Measurements from ENCODE around the gene SEC14L6. TPM values are rescaled to one million over a fixed set of nuclear protein-coding genes. Genes with fewer than 3 reads are reported as not detected.

Gene SEC14L6
- total RNA-seq, 1 experiment from 2014 or later, result 1.1 TPM

DNA sequence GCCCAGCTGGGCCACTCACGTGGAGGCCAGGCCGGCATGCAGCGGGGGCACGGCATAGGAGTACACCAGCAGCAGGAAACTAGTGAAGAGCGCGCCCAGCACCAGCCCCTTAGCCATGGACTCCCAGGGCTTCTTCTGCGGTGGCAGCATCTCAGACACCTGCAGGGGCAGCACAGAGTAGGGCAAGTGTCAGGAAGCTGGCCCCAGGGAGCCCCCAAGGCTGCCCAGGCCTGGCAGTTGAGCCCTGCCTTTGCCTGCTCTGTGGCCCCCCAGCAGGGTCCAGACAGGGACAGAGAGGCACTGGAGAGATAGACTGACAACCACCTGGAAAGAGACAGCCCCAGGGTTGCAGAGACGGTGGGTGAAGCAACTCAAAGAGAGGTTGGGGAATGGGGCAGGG lies 10.7 kb upstream of the SEC14L6 start:
- DNase-seq, result peak; percentile 60
- no peak overlapping the region for H2AK5ac ChIP-seq (ENCODE audit: insufficient read length, low read length)
- H3K14ac ChIP-seq (ENCODE audit: insufficient read depth, low read length), result no peak overlapping the region; the same call in 1 of the 2 replicates
- WGBS (ENCODE audit: extremely low coverage, insufficient read length, low lambda C conversion rate), result no CpG with 5 or more reads among the region's 8 CpGs
- H3K4ac ChIP-seq (ENCODE audit: low read depth, low read length), result no peak overlapping the region
- Mint-ChIP-seq H3K36me3 (ENCODE audit: insufficient read depth in 1 of 3, low read depth in 3 of 3) (peaks cover 0 to 6% (median 0%) of the 10 kb centered on the region in 3 experiments; a peak in 3 of 7 replicates), H3K4me3 (no peak overlapping the region), H3K27me3 (ENCODE audit: low read depth) (no peaks in the 10 kb centered on the region), H3K27ac (peak overlapping the region; percentile 44 to 98 (median 55); a peak in 3 of 7 replicates), H3K4me1 (peaks cover 23 to 34% of the 10 kb centered on the region in 2 experiments), H3K9me3 (no peaks in the 10 kb centered on the region)
- no peak overlapping the region for H3K18ac ChIP-seq (ENCODE audit: insufficient read length, low read depth, low read length)
- no peaks in the 10 kb centered on the region for H4K20me1 ChIP-seq (ENCODE audit: control insufficient read depth, insufficient read depth, insufficient read length)
- H2BK12ac ChIP-seq (ENCODE audit: insufficient read length, low read depth, low read length), result no peak overlapping the region
- no peaks in the 10 kb centered on the region for H3K27me3 ChIP-seq (ENCODE audit: insufficient read depth, low read length)
- no peak overlapping the region for H4K8ac ChIP-seq (replicated peaks; ENCODE audit: insufficient read length, low read depth, low read length)
- H4K91ac ChIP-seq (ENCODE audit: insufficient read length, low read depth, low read length), result no peak overlapping the region
- no peak overlapping the region for H2BK120ac ChIP-seq (ENCODE audit: low read depth, low read length, poor library complexity, severe bottlenecking)
- no peak overlapping the region for H2BK5ac ChIP-seq (ENCODE audit: insufficient read length, low read length)
- TF ChIP-seq, protein P1, sequence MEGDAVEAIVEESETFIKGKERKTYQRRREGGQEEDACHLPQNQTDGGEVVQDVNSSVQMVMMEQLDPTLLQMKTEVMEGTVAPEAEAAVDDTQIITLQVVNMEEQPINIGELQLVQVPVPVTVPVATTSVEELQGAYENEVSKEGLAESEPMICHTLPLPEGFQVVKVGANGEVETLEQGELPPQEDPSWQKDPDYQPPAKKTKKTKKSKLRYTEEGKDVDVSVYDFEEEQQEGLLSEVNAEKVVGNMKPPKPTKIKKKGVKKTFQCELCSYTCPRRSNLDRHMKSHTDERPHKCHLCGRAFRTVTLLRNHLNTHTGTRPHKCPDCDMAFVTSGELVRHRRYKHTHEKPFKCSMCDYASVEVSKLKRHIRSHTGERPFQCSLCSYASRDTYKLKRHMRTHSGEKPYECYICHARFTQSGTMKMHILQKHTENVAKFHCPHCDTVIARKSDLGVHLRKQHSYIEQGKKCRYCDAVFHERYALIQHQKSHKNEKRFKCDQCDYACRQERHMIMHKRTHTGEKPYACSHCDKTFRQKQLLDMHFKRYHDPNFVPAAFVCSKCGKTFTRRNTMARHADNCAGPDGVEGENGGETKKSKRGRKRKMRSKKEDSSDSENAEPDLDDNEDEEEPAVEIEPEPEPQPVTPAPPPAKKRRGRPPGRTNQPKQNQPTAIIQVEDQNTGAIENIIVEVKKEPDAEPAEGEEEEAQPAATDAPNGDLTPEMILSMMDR (conservative IDR thresholded peaks at IDR 0.05), result peak; percentile 52
- no peaks in the 10 kb centered on the region for H3K9me3 ChIP-seq (ENCODE audit: control insufficient read depth, low read depth, low read length)
- H2BK15ac ChIP-seq (ENCODE audit: low read depth, low read length), result no peak overlapping the region
- H2AFZ ChIP-seq (ENCODE audit: low read length), result no peak overlapping the region
- no peak overlapping the region for H2BK20ac ChIP-seq (ENCODE audit: low read depth, low read length, poor library complexity, severe bottlenecking)
- no peaks in the 10 kb centered on the region for H3K79me1 ChIP-seq (ENCODE audit: insufficient read depth, low read depth, low read length, poor library complexity, severe bottlenecking)
- no peak overlapping the region for H3K4me2 ChIP-seq (ENCODE audit: insufficient read depth, insufficient read length, low read length)
- no peaks in the 10 kb centered on the region for H3K23me2 ChIP-seq (ENCODE audit: insufficient read length, low read depth, low read length, poor library complexity, severe bottlenecking)
- H4K5ac ChIP-seq (ENCODE audit: insufficient read length, low read depth, low read length), result no peak overlapping the region
- H3K23ac ChIP-seq (ENCODE audit: insufficient read length, low read depth, low read length), result no peak overlapping the region
- no peaks in the 10 kb centered on the region for H3K79me2 ChIP-seq (ENCODE audit: insufficient read depth, low read length)
- no peak overlapping the region for H3K9ac ChIP-seq (ENCODE audit: extremely low read depth, insufficient read length, low read length)
- H3T11ph ChIP-seq (ENCODE audit: low read length), result no peak overlapping the region
- H3K56ac ChIP-seq (ENCODE audit: insufficient read length, low read depth, low read length), result no peak overlapping the region
- no peak overlapping the region for H3K27ac ChIP-seq (ENCODE audit: insufficient read length, low read depth, low read length)
- no peaks in the 10 kb centered on the region for H3K4me1 ChIP-seq (ENCODE audit: insufficient read depth, low read length)
